ENCODE measurements around the gene FBXO11. TPM values are rescaled to one million over a fixed set of nuclear protein-coding genes. Genes with fewer than 3 reads are reported as not detected.
"Not testable (repeated sequence)": the region's sequence is repeated elsewhere in the genome, so short reads cannot be mapped to it uniquely, and the experiment has no call there.

The FBXO11 gene
- polyA plus RNA-seq, 1 of the 3 experiments (the other 2 are of a cell fraction), result 26.6 TPM

- TF ChIP-seq GABPA (IDR thresholded peaks at IDR 0.05; ENCODE audit: low read depth) (no peak), IRF3 (IDR thresholded peaks at IDR 0.05; ENCODE audit: low read depth, low read length) (no peak), CHD2 (IDR thresholded peaks at IDR 0.05; ENCODE audit: low read length, partially characterized antibody) (no peak), RAD21 (IDR thresholded peaks at IDR 0.05; ENCODE audit: low read length) (no peak), MXI1 (IDR thresholded peaks at IDR 0.05; ENCODE audit: low read depth, low read length) (no peak), USF2 (IDR thresholded peaks at IDR 0.05; ENCODE audit: borderline replicate concordance, low read depth, low read length) (no peak), TEAD4 (IDR thresholded peaks at IDR 0.05; ENCODE audit: borderline replicate concordance, insufficient read depth) (no peak), ELF1 (IDR thresholded peaks at IDR 0.05) (no peak), EZH2phosphoT487 (IDR thresholded peaks at IDR 0.05; ENCODE audit: borderline replicate concordance, low read depth) (no peak), FOXJ3 (CRISPR knock-in tag; IDR thresholded peaks at IDR 0.05) (no peak), REST (IDR thresholded peaks at IDR 0.05; ENCODE audit: low read depth, low read length) (no peak)
- Histone ChIP-seq H3K9ac (no peak overlapping the region), H3K27ac (ENCODE audit: low read depth in 2 of 2, low read length in 1 of 2) (no peak overlapping the region), H4K20me1 (ENCODE audit: insufficient read depth) (no peaks in the 10 kb centered on the region), H3K4me1 (ENCODE audit: control insufficient read depth in 1 of 2, insufficient read depth in 2 of 2, low read depth in 1 of 2, low read length in 1 of 2) (peaks cover 0 to 7% of the 10 kb centered on the region in 2 experiments; a peak in 2 of 4 replicates), H3K9me2 (no peaks in the 10 kb centered on the region), H3K4me2 (no peak overlapping the region), H3K9me3 (no peaks in the 10 kb centered on the region), H3K36me3 (replicated peaks in 1 of 2; ENCODE audit: control insufficient read depth in 1 of 2, insufficient read depth in 2 of 2, low read length in 1 of 2) (no peaks in the 10 kb centered on the region), H3K79me2 (ENCODE audit: insufficient read depth) (no peaks in the 10 kb centered on the region), H3F3A (replicated peaks; ENCODE audit: insufficient read depth) (no peaks in the 10 kb centered on the region), H3K27me3 (ENCODE audit: insufficient read depth) (no peaks in the 10 kb centered on the region), H2AFZ (ENCODE audit: low read depth) (no peak overlapping the region), H3K4me3 (ENCODE audit: low read depth in 2 of 2, low read length in 1 of 2) (no peak overlapping the region)
- 91% methylated on average over 1 of the region's 1 CpG for WGBS (ENCODE audit: low lambda C conversion rate)
- ChIA-PET POLR2A (interaction anchor here (1.3 kb wide), 1 partner anchor 10 kb away, joined by 4 read pairs; no protein-coding TSS in a partner anchor), CTCF (interaction anchor here (0.9 to 3.6 kb wide), 3 partner anchors 9 to 190 kb away, joined by 3 to 17 read pairs (median 4); partner anchors contain the start of gene FBXO11)
- no peak for DNase-seq
Observed at GRCh38 chr2:47916412-47916811, 10.1 kb upstream of the FBXO11 start.

- POLR2A ChIA-PET; H3K9me2 ChIP-seq; CTCF ChIA-PET; H2AFZ ChIP-seq (ENCODE audit: low read depth); H3K79me2 ChIP-seq (ENCODE audit: insufficient read depth); H3K9ac ChIP-seq; H3K4me1 ChIP-seq (ENCODE audit: control insufficient read depth in 1 of 2, insufficient read depth in 2 of 2, low read depth in 1 of 2, low read length in 1 of 2); H3K27me3 ChIP-seq (ENCODE audit: insufficient read depth); H4K20me1 ChIP-seq (ENCODE audit: insufficient read depth); H3K36me3 ChIP-seq (replicated peaks in 1 of 2; ENCODE audit: control insufficient read depth in 1 of 2, insufficient read depth in 2 of 2, low read length in 1 of 2); H3K9me3 ChIP-seq; H3K4me2 ChIP-seq; H3K27ac ChIP-seq (ENCODE audit: low read depth in 2 of 2, low read length in 1 of 2); H3K4me3 ChIP-seq (ENCODE audit: low read depth in 2 of 2, low read length in 1 of 2); DNase-seq: not testable (repeated sequence)
- peaks cover 11% of the 10 kb centered on the region for H3F3A ChIP-seq (replicated peaks; ENCODE audit: insufficient read depth)
- WGBS (ENCODE audit: low lambda C conversion rate), result 51% methylated on average over 4 of the region's 4 CpGs
Observed at GRCh38 chr2:47910662-47911061, 4.4 kb upstream of the FBXO11 start.

All from SK-N-SH (cell line).